A549 (cell line): ENCODE measurements around the gene SNX15.

Experiments used
- CHD2 ChIP-seq: fragments of 150-350 bp; IDR thresholded peaks from 2 replicates; pipeline ENCODE4 v1.6.1; 2014; ENCODE audit warnings: low read length; ENCODE audit not compliant: partially characterized antibody
- HDAC2 ChIP-seq: fragments of 200-600 bp; sonication (generic); IDR thresholded peaks from 2 replicates; pipeline ENCODE4 v1.6.1; 2016
- MAFK ChIP-seq: fragments of 450-650 bp; IDR thresholded peaks from 2 replicates; pipeline ENCODE4 v1.6.1; 2014; ENCODE audit not compliant: partially characterized antibody
- PBX3 ChIP-seq: IDR thresholded peaks from 2 replicates; pipeline ENCODE4 v1.6.1; 2012
- SREBF2 ChIP-seq: fragments of 450-650 bp; IDR thresholded peaks from 2 replicates; pipeline ENCODE4 v1.6.1; 2014; ENCODE audit warnings: mild to moderate bottlenecking, moderate library complexity

GRCh38 chr11:65013888-65014725, 13.1 kb upstream of the SNX15 start, which contains the start of gene ARL2:
- TF ChIP-seq MAFK (no peak), HDAC2 (no peak), CHD2 (no peak), PBX3 (no peak), SREBF2 (no peak)
